SH-SY5Y (cell line): ENCODE data around the gene DPM3.

ENCODE experiments used
- GATA2 ChIP-seq: IDR thresholded peaks from 2 replicates; pipeline ENCODE4 v1.6.1; 2011; ENCODE audit warnings: mild to moderate bottlenecking, low read depth, low read length
- GATA3 ChIP-seq: IDR thresholded peaks from 2 replicates; pipeline ENCODE4 v1.6.1; 2011; ENCODE audit warnings: low read depth, mild to moderate bottlenecking, low read length, moderate library complexity

Gene DPM3

GRCh38 chr1:155139895-155140629 lies at the start of gene DPM3:
TSS of gene DPM3 (minus strand) at chr1:155140531. CDS start at chr1:155140240, 291 bp downstream.
- TF ChIP-seq GATA2, result no peak
- TF ChIP-seq GATA3, result no peak

- no peak for TF ChIP-seq GATA2
- TF ChIP-seq GATA3, result no peak
These were observed 47.9 kb upstream of the DPM3 start for GRCh38 chr1:155188268-155188667.

GRCh38 chr1:155187456-155187891 lies 47.1 kb upstream of the DPM3 start:
- TF ChIP-seq GATA3 (no peak), GATA2 (no peak)

GRCh38 chr1:155186794-155187455 lies 46.6 kb upstream of the DPM3 start:
- TF ChIP-seq GATA2 (no peak), GATA3 (no peak)

- TF ChIP-seq GATA2 (no peak), GATA3 (no peak)
These were observed 45.9 kb upstream of the DPM3 start for GRCh38 chr1:155186067-155186793.

GRCh38 chr1:155185783-155186066 lies 45.4 kb upstream of the DPM3 start:
- TF ChIP-seq GATA2, result no peak
- no peak for TF ChIP-seq GATA3

GRCh38 chr1:155184835-155185782 lies 44.8 kb upstream of the DPM3 start:
- TF ChIP-seq GATA3 (no peak), GATA2 (no peak)

GRCh38 chr1:155184351-155184811 lies 44.0 kb upstream of the DPM3 start:
- TF ChIP-seq GATA2, result no peak
- TF ChIP-seq GATA3, result no peak

- TF ChIP-seq GATA3 (no peak), GATA2 (no peak)
These were observed 43.5 kb upstream of the DPM3 start for GRCh38 chr1:155183775-155184221.

GRCh38 chr1:155182052-155182550 lies 41.8 kb upstream of the DPM3 start:
- TF ChIP-seq GATA3 (no peak), GATA2 (no peak)

- TF ChIP-seq GATA2 (no peak), GATA3 (no peak)
These were observed 41.2 kb upstream of the DPM3 start for GRCh38 chr1:155181371-155182051.

- no peak for TF ChIP-seq GATA2
- TF ChIP-seq GATA3, result no peak
These were observed 39.0 kb upstream of the DPM3 start for GRCh38 chr1:155179112-155180031.
